Muscle layer of colon (tissue), 2 donors: ENCODE results near the gene SMIM43.
"Not testable (repeated sequence)": the region's sequence is repeated elsewhere in the genome, so short reads cannot be mapped to it uniquely, and the experiment has no call there.

Source experiments
- H3K27ac ChIP-seq: one replicate; pipeline ENCODE4 v1.7.0; 2013; ENCODE audit warnings: low read depth, mild to moderate bottlenecking, low read length, moderate library complexity
- H3K27me3 ChIP-seq, 2 donors: one replicate each; pipeline ENCODE4 v1.7.0; 2013; ENCODE audit warnings: low read length in 2 of 2, mild to moderate bottlenecking in 2 of 2; ENCODE audit not compliant: insufficient read depth in 2 of 2, control insufficient read depth in 1 of 2
- H3K36me3 ChIP-seq: one replicate; pipeline ENCODE4 v1.7.0; 2013; ENCODE audit warnings: mild to moderate bottlenecking, low read length; ENCODE audit not compliant: insufficient read depth
- H3K4me1 ChIP-seq: one replicate; pipeline ENCODE4 v1.7.0; 2013; ENCODE audit warnings: mild to moderate bottlenecking, low read length; ENCODE audit not compliant: insufficient read depth
- H3K4me3 ChIP-seq, 2 donors: one replicate each; pipeline ENCODE4 v1.7.0; 2013; ENCODE audit warnings: low read length in 2 of 2, low read depth in 1 of 2, mild to moderate bottlenecking in 1 of 2, moderate library complexity in 1 of 2
- H3K9ac ChIP-seq: one replicate; pipeline ENCODE4 v1.7.0; 2013; ENCODE audit warnings: low read length
- H3K9me3 ChIP-seq: one replicate; pipeline ENCODE4 v1.7.0; 2013; ENCODE audit warnings: mild to moderate bottlenecking, low read length
- donor health status: abdominal sarcoma.
- donor health status: Adenocarcinoma of cecum.

The SMIM43 gene

GRCh38 chr4:121752142-121752541, 12.8 kb downstream of the SMIM43 start:
- H3K27ac ChIP-seq, H3K9ac ChIP-seq, H3K4me3 ChIP-seq, H3K27me3 ChIP-seq, H3K36me3 ChIP-seq, H3K4me1 ChIP-seq, H3K9me3 ChIP-seq: not testable (repeated sequence)

GRCh38 chr4:121749225-121749624, 15.7 kb downstream of the SMIM43 start:
- no peak overlapping the region for H3K9ac ChIP-seq
- H3K4me1 ChIP-seq: no peaks in the 10 kb centered on the region
- H3K4me3 ChIP-seq: no peak overlapping the region
- H3K27me3 ChIP-seq: no peaks in the 10 kb centered on the region
- H3K27ac ChIP-seq: no peak overlapping the region
- no peaks in the 10 kb centered on the region for H3K36me3 ChIP-seq
- H3K9me3 ChIP-seq: no peaks in the 10 kb centered on the region

GRCh38 chr4:121742794-121743193, 22.2 kb downstream of the SMIM43 start:
- Histone ChIP-seq H3K27me3 (no peaks in the 10 kb centered on the region), H3K9me3 (no peaks in the 10 kb centered on the region), H3K27ac (no peak overlapping the region), H3K9ac (no peak overlapping the region), H3K4me1 (no peaks in the 10 kb centered on the region), H3K36me3 (no peaks in the 10 kb centered on the region), H3K4me3 (no peak overlapping the region)

GRCh38 chr4:121741751-121742150, 23.2 kb downstream of the SMIM43 start:
- no peaks in the 10 kb centered on the region for H3K4me1 ChIP-seq
- H3K9ac ChIP-seq: no peak overlapping the region
- no peaks in the 10 kb centered on the region for H3K9me3 ChIP-seq
- H3K27me3 ChIP-seq: no peaks in the 10 kb centered on the region
- no peak overlapping the region for H3K27ac ChIP-seq
- H3K36me3 ChIP-seq: no peaks in the 10 kb centered on the region
- no peak overlapping the region for H3K4me3 ChIP-seq

- no peak overlapping the region for H3K27ac ChIP-seq
- no peak overlapping the region for H3K4me3 ChIP-seq
- H3K9me3 ChIP-seq: no peaks in the 10 kb centered on the region
Measured at GRCh38 chr4:121740796-121741409, 24.1 kb downstream of the SMIM43 start.

GRCh38 chr4:121739575-121739974, 25.4 kb downstream of the SMIM43 start:
- no peaks in the 10 kb centered on the region for H3K36me3 ChIP-seq
- H3K4me1 ChIP-seq: no peaks in the 10 kb centered on the region
- no peaks in the 10 kb centered on the region for H3K9me3 ChIP-seq
- no peak overlapping the region for H3K27ac ChIP-seq
- no peaks in the 10 kb centered on the region for H3K27me3 ChIP-seq
- no peak overlapping the region for H3K4me3 ChIP-seq
- H3K9ac ChIP-seq: no peak overlapping the region

More at GRCh38 chr4:121740796-121741409, 24.1 kb downstream of the SMIM43 start:
- Histone ChIP-seq H3K36me3 (no peaks in the 10 kb centered on the region), H3K4me1 (no peaks in the 10 kb centered on the region), H3K9ac (no peak overlapping the region), H3K27me3 (no peaks in the 10 kb centered on the region)

- Histone ChIP-seq H3K27me3 (no peaks in the 10 kb centered on the region), H3K4me1 (no peaks in the 10 kb centered on the region), H3K9ac (no peak overlapping the region), H3K27ac (no peak overlapping the region), H3K4me3 (no peak overlapping the region), H3K36me3 (no peaks in the 10 kb centered on the region), H3K9me3 (no peaks in the 10 kb centered on the region)
Measured at GRCh38 chr4:121738780-121739535, 26.0 kb downstream of the SMIM43 start.

GRCh38 chr4:121737846-121738554, 27.0 kb downstream of the SMIM43 start:
- Histone ChIP-seq H3K9me3 (no peaks in the 10 kb centered on the region), H3K9ac (no peak overlapping the region), H3K36me3 (no peaks in the 10 kb centered on the region), H3K27me3 (no peaks in the 10 kb centered on the region), H3K4me1 (no peaks in the 10 kb centered on the region), H3K27ac (no peak overlapping the region), H3K4me3 (no peak overlapping the region)

GRCh38 chr4:121736735-121737351, 28.1 kb downstream of the SMIM43 start:
- Histone ChIP-seq H3K9ac (no peak overlapping the region), H3K4me3 (no peak overlapping the region), H3K27ac (no peak overlapping the region), H3K4me1 (no peaks in the 10 kb centered on the region), H3K27me3 (no peaks in the 10 kb centered on the region), H3K36me3 (no peaks in the 10 kb centered on the region), H3K9me3 (no peaks in the 10 kb centered on the region)

- Histone ChIP-seq H3K4me3 (no peak overlapping the region), H3K9ac (no peak overlapping the region), H3K9me3 (no peaks in the 10 kb centered on the region), H3K27ac (no peak overlapping the region), H3K36me3 (no peaks in the 10 kb centered on the region), H3K27me3 (no peaks in the 10 kb centered on the region), H3K4me1 (no peaks in the 10 kb centered on the region)
Measured at GRCh38 chr4:121734571-121734970, 30.4 kb downstream of the SMIM43 start.

GRCh38 chr4:121733942-121734341, 31.0 kb downstream of the SMIM43 start:
- no peaks in the 10 kb centered on the region for H3K36me3 ChIP-seq
- H3K4me1 ChIP-seq: no peaks in the 10 kb centered on the region
- no peak overlapping the region for H3K9ac ChIP-seq
- no peaks in the 10 kb centered on the region for H3K9me3 ChIP-seq
- H3K27ac ChIP-seq: no peak overlapping the region
- H3K4me3 ChIP-seq: no peak overlapping the region
- H3K27me3 ChIP-seq: no peaks in the 10 kb centered on the region
